Panc1 (cell line): ENCODE results near the gene SH2D3C.

ENCODE experiments used
- CTCF ChIP-seq: fragments of 450-650 bp; IDR thresholded peaks from 2 replicates; pipeline ENCODE4 v1.5.1; 2017; ENCODE audit warnings: mild to moderate bottlenecking
- SIN3A ChIP-seq: IDR thresholded peaks from 2 replicates; pipeline ENCODE4 v1.6.1; 2012; ENCODE audit warnings: low read depth, mild to moderate bottlenecking, low read length, moderate library complexity, borderline replicate concordance; ENCODE audit not compliant: insufficient read depth
- TF ChIP-seq, protein P1 (sequence below), 2 experiments: IDR thresholded peaks; 2 replicates each; pipeline ENCODE4 v1.6.1; 2011 to 2012; ENCODE audit warnings: low read depth in 2 of 2, control low read depth in 1 of 2, low read length in 1 of 2, mild to moderate bottlenecking in 1 of 2, moderate library complexity in 1 of 2; ENCODE audit not compliant: insufficient read depth in 1 of 2

- no peak for TF ChIP-seq SIN3A
- no peak for TF ChIP-seq CTCF
- TF ChIP-seq, protein P1, sequence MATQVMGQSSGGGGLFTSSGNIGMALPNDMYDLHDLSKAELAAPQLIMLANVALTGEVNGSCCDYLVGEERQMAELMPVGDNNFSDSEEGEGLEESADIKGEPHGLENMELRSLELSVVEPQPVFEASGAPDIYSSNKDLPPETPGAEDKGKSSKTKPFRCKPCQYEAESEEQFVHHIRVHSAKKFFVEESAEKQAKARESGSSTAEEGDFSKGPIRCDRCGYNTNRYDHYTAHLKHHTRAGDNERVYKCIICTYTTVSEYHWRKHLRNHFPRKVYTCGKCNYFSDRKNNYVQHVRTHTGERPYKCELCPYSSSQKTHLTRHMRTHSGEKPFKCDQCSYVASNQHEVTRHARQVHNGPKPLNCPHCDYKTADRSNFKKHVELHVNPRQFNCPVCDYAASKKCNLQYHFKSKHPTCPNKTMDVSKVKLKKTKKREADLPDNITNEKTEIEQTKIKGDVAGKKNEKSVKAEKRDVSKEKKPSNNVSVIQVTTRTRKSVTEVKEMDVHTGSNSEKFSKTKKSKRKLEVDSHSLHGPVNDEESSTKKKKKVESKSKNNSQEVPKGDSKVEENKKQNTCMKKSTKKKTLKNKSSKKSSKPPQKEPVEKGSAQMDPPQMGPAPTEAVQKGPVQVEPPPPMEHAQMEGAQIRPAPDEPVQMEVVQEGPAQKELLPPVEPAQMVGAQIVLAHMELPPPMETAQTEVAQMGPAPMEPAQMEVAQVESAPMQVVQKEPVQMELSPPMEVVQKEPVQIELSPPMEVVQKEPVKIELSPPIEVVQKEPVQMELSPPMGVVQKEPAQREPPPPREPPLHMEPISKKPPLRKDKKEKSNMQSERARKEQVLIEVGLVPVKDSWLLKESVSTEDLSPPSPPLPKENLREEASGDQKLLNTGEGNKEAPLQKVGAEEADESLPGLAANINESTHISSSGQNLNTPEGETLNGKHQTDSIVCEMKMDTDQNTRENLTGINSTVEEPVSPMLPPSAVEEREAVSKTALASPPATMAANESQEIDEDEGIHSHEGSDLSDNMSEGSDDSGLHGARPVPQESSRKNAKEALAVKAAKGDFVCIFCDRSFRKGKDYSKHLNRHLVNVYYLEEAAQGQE (IDR thresholded peaks at IDR 0.05; ENCODE audit: insufficient read depth in 1 of 2, low read depth in 2 of 2, low read length in 1 of 2) = no peak
Measured at GRCh38 chr9:127706836-127707241, 71.6 kb downstream of the SH2D3C start, which contains the start of gene CFAP157.
